NAMALWA (cell line): ENCODE data around the gene PRKG1.

ENCODE experiments used
- DNase-seq: peaks from one replicate; pipeline ENCODE4 v3.0.0-alpha.2; 2015; ENCODE audit warnings: low spot score

PRKG1 gene

GRCh38 chr10:51602326-51602725 lies 528.0 kb downstream of the PRKG1 start:
- DNase-seq: no peak

DNA sequence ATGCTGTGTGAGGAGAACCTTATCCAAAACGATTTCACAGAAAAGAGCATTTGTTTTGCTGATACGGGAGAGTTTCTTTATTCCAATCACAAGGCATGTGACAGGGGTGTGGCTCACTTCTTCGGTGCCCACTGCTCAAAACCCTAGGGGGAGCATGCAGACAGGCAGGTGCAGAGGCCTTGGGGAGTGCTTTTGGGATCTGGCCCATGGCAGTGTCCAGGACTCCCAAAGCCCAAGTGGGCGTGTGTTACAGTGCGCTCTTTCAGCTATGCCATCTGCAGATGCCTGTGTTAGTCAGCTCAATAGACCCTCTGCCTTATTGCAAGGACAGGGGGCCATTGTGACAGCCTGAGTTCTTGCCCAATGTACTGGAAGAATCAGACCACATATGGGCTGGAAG lies 530.3 kb downstream of the PRKG1 start:
- DNase-seq: no peak

DNA sequence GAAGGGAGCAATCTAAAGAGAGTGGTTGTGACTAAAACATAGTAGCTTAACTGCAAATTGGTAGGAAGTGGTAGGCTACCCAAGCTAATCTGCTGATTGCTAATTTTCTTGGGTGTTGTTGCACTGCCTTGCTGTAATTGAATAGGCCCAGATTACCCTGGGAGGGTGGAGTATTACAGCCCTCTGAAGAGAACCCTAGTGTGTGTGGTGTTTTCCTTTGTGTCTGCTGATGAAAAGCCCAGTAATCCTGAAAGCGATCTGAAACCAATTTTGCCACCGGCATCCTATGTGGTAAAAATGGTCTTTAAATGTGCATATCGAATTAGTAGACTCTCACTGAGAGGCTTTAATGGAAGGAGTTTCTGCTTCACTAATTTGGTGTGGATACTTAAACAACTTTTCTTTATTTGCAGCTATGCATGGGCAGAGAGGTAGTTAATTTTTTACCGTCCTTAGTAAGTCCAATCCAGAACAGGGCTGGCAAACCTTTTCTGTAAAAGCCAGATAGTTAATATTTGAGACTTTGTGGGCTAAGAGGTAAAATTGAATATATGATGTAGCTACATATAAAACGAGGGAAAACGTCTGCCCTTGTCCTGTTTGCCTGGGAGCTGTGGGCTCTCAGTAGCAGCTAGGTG lies 532.7 kb downstream of the PRKG1 start:
- DNase-seq: no peak

DNA sequence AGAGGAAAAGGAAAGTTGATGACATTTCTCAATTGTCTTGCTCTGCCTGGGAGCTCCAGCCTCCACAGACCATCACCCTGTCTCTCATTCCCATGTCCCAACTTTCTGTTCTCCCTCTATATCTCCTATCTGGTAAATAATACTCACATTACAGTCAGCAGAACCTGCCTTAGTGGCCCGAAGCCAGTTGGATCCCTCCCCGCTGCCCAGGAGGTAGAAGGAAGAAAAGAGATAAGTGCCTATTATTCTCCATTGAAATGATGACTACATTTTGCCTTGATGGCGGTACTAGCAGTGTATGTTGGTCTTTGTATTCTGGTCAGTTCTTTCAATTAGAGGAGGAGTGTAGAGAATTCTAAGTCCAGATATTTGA lies 533.2 kb downstream of the PRKG1 start:
- DNase-seq: no peak

- no peak for DNase-seq
Observed at GRCh38 chr10:51608211-51608610, 533.9 kb downstream of the PRKG1 start.

- no peak for DNase-seq
Observed at GRCh38 chr10:51615764-51616298, 541.5 kb downstream of the PRKG1 start.

DNA sequence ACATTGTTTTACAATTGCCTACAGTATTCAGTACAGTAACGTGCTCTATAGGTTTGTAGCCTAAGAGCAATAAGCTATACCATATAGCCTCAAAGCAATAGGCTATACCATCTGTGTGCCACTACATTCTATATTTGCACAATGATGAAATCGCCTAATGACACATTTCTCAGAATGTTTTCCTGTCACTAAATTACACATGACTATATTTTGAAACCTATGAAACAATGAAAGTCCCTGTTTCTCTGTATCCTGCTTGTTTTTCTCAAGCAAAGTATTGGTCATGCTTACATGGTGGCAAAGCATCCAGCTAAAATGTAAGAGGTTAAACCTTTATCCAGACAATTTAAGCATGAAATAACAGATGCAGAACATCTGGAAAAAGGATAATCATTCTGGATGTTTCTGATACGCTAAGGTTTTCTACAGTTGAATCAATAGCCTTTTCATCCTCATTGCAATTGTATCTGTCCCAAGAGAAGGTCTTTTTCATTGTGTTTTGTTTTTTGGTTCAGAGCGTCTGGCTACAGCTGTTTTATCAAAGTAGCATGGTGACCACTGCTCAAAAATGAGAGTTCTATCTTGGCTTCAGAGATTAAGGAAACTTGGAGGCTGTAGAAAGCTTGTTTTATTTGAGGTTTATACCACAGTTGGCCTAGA lies 543.4 kb downstream of the PRKG1 start:
- no peak for DNase-seq

DNA sequence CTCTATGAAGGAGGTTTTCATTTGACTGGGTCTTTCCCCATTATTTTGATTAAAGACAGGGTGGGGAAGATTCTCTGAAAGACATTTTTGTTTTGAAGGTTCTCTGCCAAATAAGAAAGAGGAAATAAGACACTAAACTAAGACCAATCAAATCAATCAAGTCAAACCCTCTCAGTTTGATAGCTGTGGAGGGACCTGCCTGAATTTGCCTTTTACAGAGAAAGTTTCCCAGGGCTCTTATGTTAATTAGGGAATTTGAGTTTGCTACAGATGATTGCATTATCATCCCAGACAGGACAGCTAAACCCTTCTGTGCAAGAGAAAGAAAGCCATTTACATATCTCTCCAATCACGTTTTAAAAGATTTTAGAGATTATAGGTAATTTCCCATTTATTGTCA lies 545.1 kb downstream of the PRKG1 start:
- DNase-seq: no peak

DNA sequence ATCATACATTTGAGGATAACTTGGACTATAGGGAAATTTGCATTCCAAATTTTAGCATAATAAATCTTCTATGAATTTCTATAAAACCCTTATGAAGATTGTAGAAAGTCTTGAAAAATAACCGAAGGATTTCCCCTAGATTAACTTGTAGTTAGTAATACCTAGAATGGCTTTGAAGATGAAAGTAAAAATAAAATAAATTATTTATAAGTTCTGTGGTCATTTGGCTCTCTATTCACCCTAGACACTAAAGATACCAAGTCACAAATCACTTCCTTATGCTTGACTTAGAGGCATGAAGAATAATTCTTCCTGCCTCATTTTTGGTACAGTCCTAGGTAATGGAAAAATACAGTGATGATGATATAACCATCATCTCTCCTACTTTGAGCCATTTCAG lies 545.8 kb downstream of the PRKG1 start:
- DNase-seq: no peak

GRCh38 chr10:51624013-51624412 lies 549.7 kb downstream of the PRKG1 start:
- DNase-seq: no peak

GRCh38 chr10:51629934-51630639 lies 555.8 kb downstream of the PRKG1 start:
- no peak for DNase-seq

DNA sequence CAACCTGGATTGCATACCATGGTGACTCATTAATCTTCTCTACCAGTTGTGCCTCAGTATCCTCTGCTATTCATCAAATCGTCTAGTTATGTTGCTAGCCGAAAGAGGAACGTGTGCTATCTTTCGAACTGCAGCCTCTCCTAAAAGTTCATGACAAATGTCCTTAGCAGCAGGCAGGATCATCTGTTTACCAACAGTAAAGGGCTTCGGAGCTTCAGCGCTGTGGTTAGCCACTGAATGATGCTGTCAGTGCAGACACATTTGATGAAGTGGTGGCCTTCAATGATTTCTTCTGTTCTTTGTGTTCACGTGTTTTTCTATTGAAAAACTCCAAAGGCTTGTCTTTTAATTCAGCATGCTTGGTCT lies 556.3 kb downstream of the PRKG1 start:
- no peak for DNase-seq

DNA sequence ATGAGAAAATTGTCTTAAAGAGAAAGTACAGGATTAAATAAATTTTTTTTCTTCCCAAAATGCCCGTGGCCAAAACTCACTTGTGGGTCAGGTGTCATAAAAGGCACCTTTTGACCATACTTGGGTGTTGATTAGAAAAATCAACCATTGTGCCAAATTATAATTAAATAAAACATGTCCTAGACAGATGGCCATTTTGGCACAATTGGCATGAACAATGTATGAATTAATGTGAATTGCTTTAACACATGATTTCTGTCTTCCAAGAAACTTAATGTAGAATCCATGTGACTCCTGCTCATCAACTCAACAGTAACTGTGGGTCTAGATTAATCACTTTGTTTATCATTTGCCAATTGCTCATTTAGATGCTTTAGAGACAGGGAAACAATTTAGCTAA lies 561.1 kb downstream of the PRKG1 start:
- no peak for DNase-seq

- DNase-seq: no peak
Observed at GRCh38 chr10:51638211-51638610, 563.9 kb downstream of the PRKG1 start.

GRCh38 chr10:51638737-51639136 lies 564.5 kb downstream of the PRKG1 start:
- peak; percentile 13 for DNase-seq

DNA sequence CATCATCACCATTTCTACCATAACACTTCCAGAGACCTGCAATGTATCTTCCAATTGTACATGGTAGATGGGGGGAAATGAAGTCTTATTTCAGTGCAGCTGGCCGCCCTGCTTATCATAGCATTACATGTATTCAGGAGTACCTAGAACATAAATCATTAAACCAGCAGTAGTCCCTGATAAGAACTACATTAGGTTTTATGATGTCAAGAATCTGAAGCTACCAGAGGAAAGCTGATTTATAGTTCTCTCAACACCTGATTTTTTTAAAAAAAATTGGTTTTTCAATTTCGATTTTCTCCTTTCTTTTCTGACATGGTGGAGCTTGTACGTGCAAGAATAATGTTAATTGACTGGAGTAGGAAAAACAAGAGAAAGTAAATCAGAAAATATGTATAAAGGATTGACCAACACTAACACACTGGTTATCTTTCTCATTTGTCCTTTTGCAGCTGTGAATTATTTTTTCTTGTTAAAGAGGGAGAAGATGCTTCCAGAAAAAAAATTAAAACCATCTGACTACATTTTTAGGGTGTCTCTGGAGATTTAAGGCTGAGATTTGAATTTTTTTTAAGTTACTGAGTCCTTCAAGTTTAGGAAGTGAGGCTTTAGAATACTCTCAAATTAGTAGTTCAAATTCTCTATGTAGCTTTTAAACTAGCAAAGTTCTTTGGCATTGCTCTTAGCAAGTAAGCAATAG lies 566.0 kb downstream of the PRKG1 start:
- no peak for DNase-seq

DNA sequence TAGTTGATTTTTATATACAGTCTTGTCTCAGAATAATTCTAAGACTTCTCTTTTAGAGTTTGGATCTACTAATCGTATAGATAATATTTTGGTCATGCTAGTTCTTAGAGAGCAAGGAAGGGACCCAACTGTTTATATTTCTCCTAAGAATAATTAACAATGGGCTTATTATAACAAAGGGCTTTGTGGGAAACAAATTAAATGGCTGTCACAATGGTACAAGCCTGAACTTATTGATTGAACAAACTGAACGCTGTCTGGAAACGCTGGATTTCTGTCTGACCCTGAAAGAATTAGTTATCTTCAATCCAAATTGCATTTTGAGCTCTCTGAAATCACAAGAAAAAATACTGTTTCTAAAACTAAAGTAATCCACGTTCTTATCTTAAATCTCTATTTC lies 568.3 kb downstream of the PRKG1 start:
- no peak for DNase-seq

DNA sequence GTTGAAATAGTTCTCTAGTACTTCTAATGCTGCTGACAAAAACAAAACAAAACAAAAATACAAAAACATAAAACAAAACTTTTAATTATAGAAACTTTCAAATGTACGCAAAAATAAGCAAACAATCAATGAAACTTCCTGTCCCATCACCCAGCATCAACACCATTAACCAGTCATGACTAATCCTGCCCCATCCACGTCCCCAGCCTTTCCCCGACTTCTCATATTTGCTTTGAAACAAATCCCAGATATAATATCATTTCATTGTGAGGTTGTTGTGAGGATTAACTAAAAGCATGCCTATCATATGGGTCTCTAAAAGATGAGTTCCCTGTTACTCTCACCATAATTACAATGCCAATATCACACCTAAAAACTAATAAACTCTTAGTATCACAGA lies 569.4 kb downstream of the PRKG1 start:
- DNase-seq: no peak

DNA sequence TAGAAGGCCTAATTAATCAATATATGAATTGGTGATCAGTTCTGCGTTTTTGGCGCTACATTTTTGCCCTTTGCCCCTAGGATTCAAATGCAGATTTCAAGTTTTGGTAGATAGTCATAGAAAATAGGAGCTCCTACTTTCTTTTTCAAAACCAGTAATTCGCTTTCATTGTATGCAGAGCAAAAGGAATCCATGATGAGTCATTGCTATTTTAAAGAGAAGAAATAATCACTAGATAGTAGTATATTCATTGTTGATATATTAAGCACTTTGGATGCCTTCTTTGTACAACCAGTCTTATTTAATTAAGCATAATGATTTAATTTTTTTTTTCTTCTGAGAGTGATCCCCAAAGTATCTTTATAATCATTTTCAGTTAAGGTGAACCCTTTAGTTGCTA lies 574.8 kb downstream of the PRKG1 start:
- no peak for DNase-seq

DNA sequence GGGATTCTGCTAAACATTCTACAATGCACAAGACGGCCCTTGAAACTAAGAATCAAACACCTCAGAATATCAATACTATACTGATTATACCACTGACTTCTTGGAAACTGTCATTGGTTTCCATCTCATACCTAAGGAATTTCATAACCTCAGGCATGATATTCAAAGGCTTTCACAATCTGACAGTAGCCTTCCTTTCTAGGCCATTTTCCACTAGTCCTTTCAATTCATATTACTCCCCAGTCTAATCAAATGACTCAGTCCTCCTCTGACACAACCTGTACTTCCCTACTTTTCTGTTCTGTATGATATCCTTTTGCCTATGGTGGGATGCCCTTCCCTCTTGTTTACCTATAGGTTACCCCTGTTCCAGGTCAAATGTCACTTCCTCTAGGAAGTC lies 576.8 kb downstream of the PRKG1 start:
- no peak for DNase-seq

DNA sequence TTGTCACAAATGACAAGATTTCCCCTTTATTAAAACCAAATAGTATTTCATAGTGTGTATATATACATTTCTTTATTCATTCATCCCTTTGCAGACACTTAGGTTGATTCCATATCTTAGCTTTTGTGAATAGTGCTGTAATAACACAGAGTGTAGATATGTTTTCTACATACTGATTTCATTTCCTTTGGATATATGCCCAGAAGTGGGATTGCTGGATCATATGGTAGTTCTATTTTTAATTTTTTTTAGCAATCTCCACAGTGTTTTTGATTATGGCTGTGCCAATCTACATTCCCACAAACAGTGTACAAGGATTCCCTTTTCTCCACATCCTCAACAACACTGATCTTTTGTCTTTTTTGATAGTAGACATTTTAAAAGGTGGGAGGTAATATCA lies 578.7 kb downstream of the PRKG1 start:
- no peak for DNase-seq

DNA sequence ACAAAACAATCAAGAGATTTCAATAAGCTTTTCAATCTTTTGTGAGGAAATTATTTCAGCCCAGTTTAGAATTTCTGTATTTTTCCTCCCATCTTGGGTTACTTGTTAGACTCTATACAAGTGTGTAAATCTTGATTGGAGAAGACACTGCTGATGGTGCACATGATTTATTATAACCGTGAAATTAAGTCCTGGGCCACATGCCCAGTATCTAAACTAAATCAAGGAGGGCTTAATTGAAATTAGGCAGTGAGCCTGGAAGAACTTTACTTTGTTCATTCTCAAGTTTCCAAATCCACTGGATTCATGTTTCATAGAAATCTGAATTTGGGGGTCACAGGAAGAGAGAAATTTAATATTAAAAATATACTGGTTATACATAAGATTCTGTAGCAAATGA lies 580.6 kb downstream of the PRKG1 start:
- no peak for DNase-seq

DNA sequence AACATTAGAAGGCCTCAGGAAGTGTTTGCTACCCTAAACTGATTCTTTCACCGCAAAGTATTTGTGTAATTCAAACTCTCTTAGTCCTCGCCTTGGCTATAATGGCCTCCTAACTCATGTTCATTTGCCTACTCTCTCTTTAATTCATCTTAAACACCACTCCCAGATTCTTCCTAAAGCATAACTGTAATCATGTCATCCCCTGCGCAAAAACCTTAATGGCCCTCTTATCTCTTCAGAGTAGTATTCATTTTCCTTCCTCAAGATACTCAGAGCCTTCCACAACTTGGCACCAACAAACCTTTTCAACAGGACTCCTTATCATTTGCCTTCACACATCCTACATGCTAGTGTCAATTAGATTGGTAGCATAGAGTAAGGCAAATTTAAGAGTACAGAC lies 582.2 kb downstream of the PRKG1 start:
- DNase-seq: no peak
